Measurements from ENCODE around the gene SRM.

DNA sequence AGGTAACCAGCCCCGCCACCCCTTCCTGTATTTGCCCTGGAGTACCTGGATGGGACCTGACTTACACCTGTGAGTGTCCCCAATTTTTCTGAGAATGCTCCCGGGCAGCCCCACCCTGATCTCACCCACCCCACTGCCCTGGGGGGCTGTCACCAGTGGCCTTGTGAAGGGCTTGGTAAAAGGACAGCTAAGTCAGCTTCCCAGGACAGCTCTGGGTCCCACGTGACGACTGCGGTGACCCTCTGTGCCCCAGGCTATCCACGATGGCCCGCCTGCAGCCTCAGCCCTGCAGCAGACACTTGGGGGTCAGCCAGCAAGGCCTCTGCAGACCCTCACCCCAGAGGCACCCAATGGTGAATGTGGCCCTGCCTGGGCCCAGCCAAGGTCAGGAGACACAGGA, 5.6 kb downstream of the SRM start:
- TF ChIP-seq, protein P1, sequence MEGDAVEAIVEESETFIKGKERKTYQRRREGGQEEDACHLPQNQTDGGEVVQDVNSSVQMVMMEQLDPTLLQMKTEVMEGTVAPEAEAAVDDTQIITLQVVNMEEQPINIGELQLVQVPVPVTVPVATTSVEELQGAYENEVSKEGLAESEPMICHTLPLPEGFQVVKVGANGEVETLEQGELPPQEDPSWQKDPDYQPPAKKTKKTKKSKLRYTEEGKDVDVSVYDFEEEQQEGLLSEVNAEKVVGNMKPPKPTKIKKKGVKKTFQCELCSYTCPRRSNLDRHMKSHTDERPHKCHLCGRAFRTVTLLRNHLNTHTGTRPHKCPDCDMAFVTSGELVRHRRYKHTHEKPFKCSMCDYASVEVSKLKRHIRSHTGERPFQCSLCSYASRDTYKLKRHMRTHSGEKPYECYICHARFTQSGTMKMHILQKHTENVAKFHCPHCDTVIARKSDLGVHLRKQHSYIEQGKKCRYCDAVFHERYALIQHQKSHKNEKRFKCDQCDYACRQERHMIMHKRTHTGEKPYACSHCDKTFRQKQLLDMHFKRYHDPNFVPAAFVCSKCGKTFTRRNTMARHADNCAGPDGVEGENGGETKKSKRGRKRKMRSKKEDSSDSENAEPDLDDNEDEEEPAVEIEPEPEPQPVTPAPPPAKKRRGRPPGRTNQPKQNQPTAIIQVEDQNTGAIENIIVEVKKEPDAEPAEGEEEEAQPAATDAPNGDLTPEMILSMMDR (IDR thresholded peaks at IDR 0.05) = no peak
- TF ChIP-seq TCF7L2 (IDR thresholded peaks at IDR 0.05; ENCODE audit: low read depth, low read length) = no peak
- no peak for TF ChIP-seq POLR2AphosphoS5 (IDR thresholded peaks at IDR 0.05; ENCODE audit: low read depth, low read length)
- TF ChIP-seq, protein P2, sequence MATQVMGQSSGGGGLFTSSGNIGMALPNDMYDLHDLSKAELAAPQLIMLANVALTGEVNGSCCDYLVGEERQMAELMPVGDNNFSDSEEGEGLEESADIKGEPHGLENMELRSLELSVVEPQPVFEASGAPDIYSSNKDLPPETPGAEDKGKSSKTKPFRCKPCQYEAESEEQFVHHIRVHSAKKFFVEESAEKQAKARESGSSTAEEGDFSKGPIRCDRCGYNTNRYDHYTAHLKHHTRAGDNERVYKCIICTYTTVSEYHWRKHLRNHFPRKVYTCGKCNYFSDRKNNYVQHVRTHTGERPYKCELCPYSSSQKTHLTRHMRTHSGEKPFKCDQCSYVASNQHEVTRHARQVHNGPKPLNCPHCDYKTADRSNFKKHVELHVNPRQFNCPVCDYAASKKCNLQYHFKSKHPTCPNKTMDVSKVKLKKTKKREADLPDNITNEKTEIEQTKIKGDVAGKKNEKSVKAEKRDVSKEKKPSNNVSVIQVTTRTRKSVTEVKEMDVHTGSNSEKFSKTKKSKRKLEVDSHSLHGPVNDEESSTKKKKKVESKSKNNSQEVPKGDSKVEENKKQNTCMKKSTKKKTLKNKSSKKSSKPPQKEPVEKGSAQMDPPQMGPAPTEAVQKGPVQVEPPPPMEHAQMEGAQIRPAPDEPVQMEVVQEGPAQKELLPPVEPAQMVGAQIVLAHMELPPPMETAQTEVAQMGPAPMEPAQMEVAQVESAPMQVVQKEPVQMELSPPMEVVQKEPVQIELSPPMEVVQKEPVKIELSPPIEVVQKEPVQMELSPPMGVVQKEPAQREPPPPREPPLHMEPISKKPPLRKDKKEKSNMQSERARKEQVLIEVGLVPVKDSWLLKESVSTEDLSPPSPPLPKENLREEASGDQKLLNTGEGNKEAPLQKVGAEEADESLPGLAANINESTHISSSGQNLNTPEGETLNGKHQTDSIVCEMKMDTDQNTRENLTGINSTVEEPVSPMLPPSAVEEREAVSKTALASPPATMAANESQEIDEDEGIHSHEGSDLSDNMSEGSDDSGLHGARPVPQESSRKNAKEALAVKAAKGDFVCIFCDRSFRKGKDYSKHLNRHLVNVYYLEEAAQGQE (IDR thresholded peaks at IDR 0.05; ENCODE audit: insufficient read depth in 1 of 2, low read depth in 2 of 2, low read length in 1 of 2) = no peak
- no peak for TF ChIP-seq SIN3A (IDR thresholded peaks at IDR 0.05; ENCODE audit: borderline replicate concordance, insufficient read depth, low read depth, low read length)
